K562 (cell line): ENCODE measurements around the gene RFT1. TPM values are rescaled to one million over a fixed set of nuclear protein-coding genes. Genes with fewer than 3 reads are reported as not detected.

ENCODE experiments used
- ATAC-seq: fragments of 200-7000 bp; cut with Tn5 transposase; 3 replicates; pipeline ENCODE4 v1.9.1; 2020; ENCODE audit warnings: moderate library complexity
- BruUV-seq: library from RNA; stranded (reverse); fragments of 400-500 nt; replicated peaks from 2 replicates; lab custom pipeline; 2021; lab: Mats Ljungman, UMichigan
- CTCF ChIA-PET: fragments of 300-600 bp; formaldehyde crosslinking; extraction: SDS; loops from one replicate; lab custom pipeline; 2021; ENCODE audit warnings: low intra/inter-chr PET ratio; lab: Yijun Ruan, JAX
- POLR2A ChIA-PET: fragments of 300-600, 350-650 bp; sonication (Branson Sonifier 250); formaldehyde crosslinking; extraction: SDS; loops from one replicate; lab custom pipeline; 2021; ENCODE audit warnings: antibody characterized with exemption, inconsistent platforms; lab: Yijun Ruan, JAX
- DNase-seq, 4 experiments: peaks; one replicate each; pipeline versions ENCODE4 v3.0.0 to v3.0.0-alpha.2; 2011 to 2018; ENCODE audit warnings: low spot score in 3 of 4, mixed read lengths in 3 of 4; ENCODE audit errors: extremely low read depth in 1 of 4
- FAIRE-seq: peaks from 2 replicates; lab custom pipeline; 2011; peaks lifted over from hg19 to GRCh38; lab: Jason Lieb, UNC
- H2AFZ ChIP-seq: 2 replicates; pipeline ENCODE4 v1.6.0; 2011; ENCODE audit warnings: low read depth, low read length, control low read depth, inconsistent platforms
- H3K27ac ChIP-seq: fragments of 200-600 bp; 3 replicates; pipeline ENCODE4 v1.8.0; 2011; ENCODE audit warnings: low read depth, mild to moderate bottlenecking, control low read depth, inconsistent platforms, low read length, moderate library complexity, mixed read lengths; ENCODE audit errors: extremely low read depth
- H3K27me3 ChIP-seq, 2 experiments: fragments of 300-600 bp in 1 of 2; 2 replicates in 1 of 2; 3 replicates in 1 of 2; pipeline versions ENCODE4 v1.6.0 to v1.8.0; 2011; ENCODE audit warnings: inconsistent platforms in 2 of 2, low read length in 2 of 2, mild to moderate bottlenecking in 1 of 2, mixed read lengths in 1 of 2, moderate library complexity in 1 of 2; ENCODE audit not compliant: control insufficient read depth in 2 of 2, insufficient read depth in 2 of 2
- H3K36me3 ChIP-seq: fragments of 300-600 bp; 3 replicates; pipeline ENCODE4 v1.8.0; 2011; ENCODE audit warnings: mild to moderate bottlenecking, low read length, inconsistent platforms; ENCODE audit not compliant: control insufficient read depth, insufficient read depth
- H3K4me1 ChIP-seq, 2 experiments: fragments of 200-600 bp in 1 of 2; replicated peaks in 1 of 2; 2 replicates in 1 of 2; 3 replicates in 1 of 2; pipeline versions ENCODE4 v1.5.1 to v1.8.0; 2011; ENCODE audit warnings: inconsistent platforms in 2 of 2, low read length in 2 of 2, mild to moderate bottlenecking in 1 of 2, mixed read lengths in 1 of 2, moderate library complexity in 1 of 2; ENCODE audit not compliant: control insufficient read depth in 2 of 2, insufficient read depth in 2 of 2
- H3K4me2 ChIP-seq: 2 replicates; pipeline ENCODE4 v1.6.1; 2011; ENCODE audit warnings: low read length, control low read depth, inconsistent platforms, mixed read lengths; ENCODE audit not compliant: insufficient read depth
- H3K4me3 ChIP-seq: fragments of 200-600 bp; sonication (generic), shearing (Covaris generic); 2 replicates; pipeline ENCODE4 v1.5.1; 2016; ENCODE audit warnings: control low read depth, inconsistent platforms
- H3K79me2 ChIP-seq: fragments of 200-600 bp; 3 replicates; pipeline ENCODE4 v1.8.0; 2011; ENCODE audit warnings: low read length, inconsistent platforms; ENCODE audit not compliant: control insufficient read depth, insufficient read depth
- H3K9ac ChIP-seq, 2 experiments: 2 replicates each; pipeline versions ENCODE4 v1.6.0 to v1.6.1; 2011; ENCODE audit warnings: low read depth in 2 of 2, low read length in 2 of 2, control low read depth in 1 of 2, inconsistent platforms in 1 of 2, mild to moderate bottlenecking in 1 of 2, mixed read lengths in 1 of 2; ENCODE audit not compliant: insufficient read depth in 1 of 2
- H3K9me1 ChIP-seq: one replicate; pipeline ENCODE4 v1.6.0; 2011; ENCODE audit warnings: inconsistent platforms, mild to moderate bottlenecking, low read length, moderate library complexity; ENCODE audit not compliant: control insufficient read depth, insufficient read depth
- H3K9me3 ChIP-seq: replicated peaks from 2 replicates; pipeline ENCODE4 v1.5.1; 2011; ENCODE audit warnings: low read depth, low read length, inconsistent platforms; ENCODE audit not compliant: control insufficient read depth, insufficient read depth
- H4K20me1 ChIP-seq: replicated peaks from 2 replicates; pipeline ENCODE4 v1.6.1; 2011; ENCODE audit warnings: low read length, inconsistent platforms, mixed read lengths; ENCODE audit not compliant: control insufficient read depth, insufficient read depth
- ARHGAP35 ChIP-seq: fragments of 450-650 bp; IDR thresholded peaks from 2 replicates; pipeline ENCODE4 v1.6.1; 2018; ENCODE audit not compliant: partially characterized antibody
- ETS2 ChIP-seq: IDR thresholded peaks from 2 replicates; pipeline ENCODE4 v1.6.1; 2016; ENCODE audit warnings: borderline replicate concordance, missing genetic modification characterization, mild to moderate bottlenecking, moderate library complexity, missing compliant biosample characterization; ENCODE audit not compliant: poor library complexity, severe bottlenecking
- RHOXF2B ChIP-seq: fragments of 250-450 bp; sonication (Bioruptor Pico); conservative IDR thresholded peaks from 2 replicates; pipeline ENCODE4 v1.5.1; 2021
- WGBS: fragments of 100-300 bp; shearing (Covaris generic); methylation state at CpG from one replicate; pipeline ENCODE4 v1.1.6; 2016; ENCODE audit warnings: low coverage, mixed read lengths; ENCODE audit not compliant: insufficient coverage; ENCODE audit errors: missing lambda C conversion rate; 5-methylcytosine and 5-hydroxymethylcytosine counted together
- in situ Hi-C: fragments of 300-500 bp; cut with MboI; formaldehyde crosslinking; loops from 4 replicates; pipeline ENCODE4 v1.15.0; 2018; ENCODE audit warnings: inconsistent platforms, mixed read lengths
- intact Hi-C: fragments of 100-400 bp; cut with micrococcal nuclease; formaldehyde crosslinking; loops from 2 replicates; pipeline ENCODE4 v1.14.2; 2022
- polyA plus RNA-seq, 8 experiments: library from polyadenylated mRNA; depleted of rRNA in 4 of 8; stranded (reverse) in 5 of 8; unstranded in 3 of 8; fragments of >200 nt; fragmentation: Nextera tagmentation in 2 of 8; fragmentation: Illumina TruSeq in 1 of 8; extraction: Ambion mirVana in 2 of 8; extraction: Trizol in 1 of 8; gene quantifications; 2 replicates each; pipeline versions ENCODE4 v1.2.1 to v1.2.3, GENCODE V29; 2011 to 2014; ENCODE audit warnings: inconsistent platforms in 1 of 8, missing spikeins in 1 of 8
- total RNA-seq, 7 experiments: library from RNA; depleted of rRNA in 6 of 7; stranded (reverse); fragments of >200 nt in 6 of 7; fragmentation: Illumina TruSeq in 2 of 7; extraction: Trizol in 2 of 7; gene quantifications; 2 replicates each; pipeline versions ENCODE4 v1.2.1 to v1.2.3, GENCODE V29; 2011 to 2021; ENCODE audit warnings: low replicate concordance in 1 of 7

The RFT1 gene
- total and polyA plus RNA-seq, 9 of the 15 experiments (the other 6 are each of a cell fraction or from before 2014, with no cell fraction given), result 4.4 to 23.8 (median 8.9) TPM

DNA sequence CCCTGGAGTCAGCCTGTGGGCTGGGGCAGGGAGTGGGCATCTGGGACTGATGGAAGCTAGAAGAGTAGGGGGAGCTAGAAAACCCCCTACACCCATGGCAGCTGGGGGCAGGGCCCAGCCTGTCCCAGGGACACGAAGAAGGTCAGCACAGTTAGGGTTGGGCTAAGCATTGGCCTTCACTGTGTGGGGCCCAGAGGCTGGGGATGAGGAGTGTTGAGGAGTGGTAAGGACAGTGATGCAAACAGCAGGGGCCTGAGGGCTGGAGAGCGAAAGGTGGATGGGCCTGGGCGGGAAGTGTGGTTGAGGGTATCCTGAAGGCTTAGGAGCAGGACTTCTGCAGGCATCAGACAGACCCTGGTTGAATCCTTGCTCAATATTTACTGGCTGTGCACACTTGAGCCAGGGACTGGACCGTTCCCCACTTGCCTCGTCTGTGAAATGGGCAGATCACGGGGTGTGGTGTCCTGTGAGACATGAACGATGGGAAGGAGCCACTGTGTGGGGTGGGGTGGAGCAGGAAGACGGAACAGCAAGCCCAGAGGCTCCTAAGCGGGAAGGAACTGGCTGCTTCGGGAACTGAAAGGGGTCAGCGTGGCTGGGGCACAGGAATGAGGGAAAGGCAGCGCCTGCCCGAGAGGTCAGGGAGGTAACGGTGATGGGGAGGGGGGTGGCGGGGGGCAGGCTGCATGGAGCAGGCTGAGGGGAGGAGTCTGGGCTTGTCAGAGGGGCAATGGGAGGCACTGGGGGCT is 38.1 kb upstream of the RFT1 start:
- Histone ChIP-seq H3K4me1 (peaks cover 8 to 29% of the 10 kb centered on the region in 2 experiments; a peak in 4 of 5 replicates), H3K79me2 (no peaks in the 10 kb centered on the region; the same call in 2 of the 3 replicates), H3K4me3 (no peak overlapping the region), H3K36me3 (peaks cover 6% of the 10 kb centered on the region; the same call in 1 of the 3 replicates), H3K9ac (peak overlapping the region in 1 of 2 experiments; percentile 64; a peak in 2 of 4 replicates), H4K20me1 (peaks cover 8% of the 10 kb centered on the region), H3K27me3 (no peaks in the 10 kb centered on the region), H3K27ac (no peak overlapping the region), H3K4me2 (no peak overlapping the region), H3K9me3 (no peaks in the 10 kb centered on the region), H3K9me1 (peaks cover 2% of the 10 kb centered on the region), H2AFZ (no peak overlapping the region)
- no peak for TF ChIP-seq RHOXF2B
- no peak for TF ChIP-seq ARHGAP35
- TF ChIP-seq ETS2 (tag), result no peak
- 85% methylated on average over 11 of the region's 15 CpGs for WGBS
- no peak for FAIRE-seq
- no TSS peak for BruUV-seq
- ATAC-seq, result no peak
- in situ Hi-C loops, result no loop called here
- ChIA-PET CTCF (no interaction called here), POLR2A (no interaction called here)
- intact Hi-C loops, result no loop called here
- DNase-seq, result no peak
